B cell (primary cell): Measurements from ENCODE around the gene RDH11. TPM values are rescaled to one million over a fixed set of nuclear protein-coding genes. Genes with fewer than 3 reads are reported as not detected.

Experiments
- ATAC-seq: fragments of 200-7000 bp; cut with Tn5 transposase; one replicate; pipeline ENCODE4 v1.10.0; 2021; ENCODE audit warnings: low read depth, mild to moderate bottlenecking, moderate number of reproducible peaks, moderate library complexity
- CTCF ChIA-PET: fragments of 350-600 bp; sonication (Branson Sonifier 250); formaldehyde crosslinking; loops from one replicate; lab custom pipeline; 2021; ENCODE audit warnings: antibody characterized with exemption, inconsistent platforms; lab: Charles Lee
- POLR2A ChIA-PET: fragments of 350-600 bp; sonication (Branson Sonifier 250); formaldehyde crosslinking; loops from one replicate; lab custom pipeline; 2021; ENCODE audit warnings: antibody characterized with exemption; lab: Charles Lee
- DNase-seq: peaks from one replicate; pipeline ENCODE4 v3.0.0; 2013
- H2AFZ ChIP-seq: 2 replicates; pipeline ENCODE4 v1.6.1; 2012; ENCODE audit warnings: mild to moderate bottlenecking, low read depth, low read length; ENCODE audit not compliant: insufficient read depth, poor library complexity, severe bottlenecking
- H3K27ac ChIP-seq, 2 donors: 1 replicate in 1 of 2; 2 replicates in 1 of 2; pipeline ENCODE4 v1.5.1; 2012 to 2013; ENCODE audit warnings: low read length in 2 of 2, mild to moderate bottlenecking in 2 of 2, moderate library complexity in 1 of 2
- H3K27me3 ChIP-seq, 4 experiments: fragments of 200-600 bp in 1 of 4; sonication (generic) in 1 of 4; replicated peaks in 1 of 4; 1 replicate in 2 of 4; 2 replicates in 2 of 4; pipeline versions ENCODE4 v1.6.1 to v1.7.0; 2013 to 2016; ENCODE audit warnings: low read length in 3 of 4, mild to moderate bottlenecking in 2 of 4, mixed read lengths in 1 of 4, moderate library complexity in 1 of 4; ENCODE audit not compliant: insufficient read depth in 4 of 4, control insufficient read depth in 3 of 4; ENCODE audit errors: control extremely low read depth in 1 of 4
- H3K36me3 ChIP-seq, 2 experiments: replicated peaks in 1 of 2; 1 replicate in 1 of 2; 2 replicates in 1 of 2; pipeline versions ENCODE4 v1.6.1 to v1.7.1; 2013; ENCODE audit warnings: low read length in 1 of 2; ENCODE audit not compliant: insufficient read depth in 2 of 2, control insufficient read depth in 1 of 2; ENCODE audit errors: control extremely low read depth in 1 of 2, extremely low read depth in 1 of 2
- H3K4me1 ChIP-seq, 2 donors: fragments of 200-600 bp in 1 of 2; sonication (generic) in 1 of 2; 1 replicate in 1 of 2; 2 replicates in 1 of 2; pipeline versions ENCODE4 v1.5.1 to v1.6.1; 2013 to 2017; ENCODE audit warnings: low read length in 2 of 2; ENCODE audit not compliant: control insufficient read depth in 2 of 2, insufficient read depth in 2 of 2
- H3K4me2 ChIP-seq: replicated peaks from 2 replicates; pipeline ENCODE3; 2012; ENCODE audit warnings: mild to moderate bottlenecking, low read depth, low read length; ENCODE audit not compliant: poor library complexity, severe bottlenecking
- H3K4me3 ChIP-seq, 5 experiments: fragments of 200-600 bp in 1 of 5; sonication (generic) in 1 of 5; 1 replicate in 3 of 5; 2 replicates in 2 of 5; pipeline versions ENCODE4 v1.5.1 to v1.7.0; 2011 to 2016; ENCODE audit warnings: low read length in 4 of 5, mild to moderate bottlenecking in 4 of 5, low read depth in 2 of 5, control low read depth in 1 of 5, moderate library complexity in 1 of 5; ENCODE audit not compliant: insufficient read depth in 1 of 5; ENCODE audit errors: control extremely low read depth in 1 of 5, extremely low read depth in 1 of 5
- H3K79me2 ChIP-seq: fragments of 200-600 bp; sonication (generic); one replicate; pipeline ENCODE4 v1.6.0; 2016; ENCODE audit warnings: low read length; ENCODE audit not compliant: control insufficient read depth, insufficient read depth
- H3K9ac ChIP-seq: fragments of 200-600 bp; sonication (generic); 2 replicates; pipeline ENCODE4 v1.6.1; 2017; ENCODE audit warnings: mild to moderate bottlenecking, low read length, moderate library complexity
- H3K9me3 ChIP-seq, 3 donors: one replicate each; pipeline versions ENCODE4 v1.6.1 to v1.7.1; 2013; ENCODE audit warnings: low read length in 2 of 3; ENCODE audit not compliant: control insufficient read depth in 2 of 3, insufficient read depth in 1 of 3; ENCODE audit errors: control extremely low read depth in 1 of 3
- H4K20me1 ChIP-seq: 2 replicates; pipeline ENCODE4 v1.6.0; 2012; ENCODE audit warnings: mild to moderate bottlenecking, low read length; ENCODE audit not compliant: insufficient read depth, control insufficient read depth, poor library complexity, severe bottlenecking
- H3K27ac Mint-ChIP-seq: one replicate; pipeline ENCODE4 v1.8.0; 2021; ENCODE audit warnings: mixed read lengths
- H3K27me3 Mint-ChIP-seq: one replicate; pipeline ENCODE4 v1.8.0; 2021; ENCODE audit warnings: mixed read lengths
- H3K4me1 Mint-ChIP-seq: one replicate; pipeline ENCODE4 v1.8.0; 2021; ENCODE audit warnings: mixed read lengths
- H3K4me3 Mint-ChIP-seq: one replicate; pipeline ENCODE4 v1.8.0; 2021; ENCODE audit warnings: mixed read lengths
- H3K9me3 Mint-ChIP-seq: one replicate; pipeline ENCODE4 v1.8.0; 2022; ENCODE audit warnings: mixed read lengths; ENCODE audit not compliant: insufficient read depth
- CTCF ChIP-seq: fragments of 200-600 bp; IDR thresholded peaks from one replicate; pipeline ENCODE4 v1.8.0; 2022; ENCODE audit warnings: antibody characterized with exemption, mild to moderate bottlenecking
- EZH2 ChIP-seq: IDR thresholded peaks from 2 replicates; pipeline ENCODE4 v1.6.1; 2012; ENCODE audit warnings: borderline replicate concordance, low read depth, mild to moderate bottlenecking, moderate library complexity, low read length; ENCODE audit not compliant: insufficient read depth, poor library complexity, severe bottlenecking
- WGBS: methylation state at CpG from one replicate; pipeline ENCODE4 v1.1.5; 2013; ENCODE audit warnings: missing lambda C conversion rate; ENCODE audit not compliant: insufficient coverage; 5-methylcytosine and 5-hydroxymethylcytosine counted together
- intact Hi-C: fragments of 100-400 bp; cut with micrococcal nuclease; formaldehyde crosslinking; loops from one replicate; pipeline ENCODE4 v1.10.0; 2022
- polyA plus RNA-seq: library from polyadenylated mRNA; depleted of rRNA; stranded (reverse); fragments of >200 nt; gene quantifications from 2 replicates; pipeline ENCODE4 v1.2.3, GENCODE V29; 2012
- total RNA-seq, 2 donors: library from RNA; stranded (reverse); fragments of 120-200 nt in 1 of 2; gene quantifications; 1 replicate in 1 of 2; 2 replicates in 1 of 2; pipeline versions ENCODE4 v1.2.3 to v1.2.4, GENCODE V29; 2013 to 2022

RDH11 gene
- total and polyA plus RNA-seq, 2 donors (not counting 1 experiment from before 2014, with no cell fraction given), result 32.8 to 35.2 TPM

DNA sequence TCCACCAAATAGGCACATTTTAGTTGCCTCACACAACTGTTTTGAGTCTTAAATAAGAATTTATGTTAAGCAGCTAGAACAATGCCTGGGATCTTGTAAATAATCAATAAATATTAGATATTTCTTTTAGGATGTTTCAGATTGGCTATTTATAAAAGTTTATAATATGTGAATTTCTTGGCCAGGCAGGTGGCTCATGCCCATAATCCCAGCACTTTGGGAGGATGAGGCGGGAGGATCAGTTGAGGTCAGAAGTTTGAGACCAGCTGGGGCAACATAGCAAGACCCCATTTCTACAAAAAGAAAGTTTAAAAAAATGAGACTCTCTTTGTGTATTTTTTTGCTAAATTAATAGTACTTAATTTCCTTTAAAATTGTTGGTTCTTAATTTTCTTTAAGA lies 54.1 kb downstream of the RDH11 start:
- Mint-ChIP-seq H3K27ac (no peak overlapping the region), H3K4me1 (no peaks in the 10 kb centered on the region), H3K9me3 (no peaks in the 10 kb centered on the region), H3K4me3 (no peak overlapping the region), H3K27me3 (no peaks in the 10 kb centered on the region)
- Histone ChIP-seq H3K9ac (no peak overlapping the region), H3K27ac (no peak overlapping the region), H3K4me3 (no peak overlapping the region), H3K36me3 (peaks cover 0 to 3% of the 10 kb centered on the region in 2 experiments), H3K79me2 (no peaks in the 10 kb centered on the region), H3K9me3 (no peaks in the 10 kb centered on the region), H4K20me1 (no peaks in the 10 kb centered on the region), H3K4me2 (no peak overlapping the region), H3K4me1 (no peaks in the 10 kb centered on the region), H3K27me3 (no peaks in the 10 kb centered on the region), H2AFZ (no peak overlapping the region)
- ChIA-PET POLR2A (interaction anchor here (0.7 kb wide), 1 partner anchor 9 kb away, joined by 3 read pairs; no protein-coding TSS in a partner anchor), CTCF (interaction anchor here (1.1 kb wide), 1 partner anchor 41 kb away, joined by 3 read pairs; the partner anchor contains the start of gene PIGH)
- TF ChIP-seq EZH2 (no peak), CTCF (no peak)
- no CpG with 5 or more reads among the region's 1 CpG for WGBS
- DNase-seq, result no peak
- ATAC-seq, result no peak
- intact Hi-C loops, result no loop called here

GRCh38 chr14:67638642-67639041 lies 56.9 kb downstream of the RDH11 start:
- no peak for TF ChIP-seq CTCF
- TF ChIP-seq EZH2, result no peak
- ATAC-seq (no peak), DNase-seq (no peak)
- no peaks in the 10 kb centered on the region for H3K79me2 ChIP-seq
- no peaks in the 10 kb centered on the region for H3K36me3 ChIP-seq
- no peaks in the 10 kb centered on the region for H3K27me3 ChIP-seq
- intact Hi-C loops, result loop anchor here (5.0 kb wide), 1 partner anchor 41 kb away; no protein-coding TSS in a partner anchor
- H4K20me1 ChIP-seq, result no peaks in the 10 kb centered on the region
- no peaks in the 10 kb centered on the region for H3K4me1 ChIP-seq
- H3K9ac ChIP-seq, result no peak overlapping the region
- Mint-ChIP-seq H3K27me3 (no peaks in the 10 kb centered on the region), H3K4me1 (no peaks in the 10 kb centered on the region), H3K27ac (no peak overlapping the region), H3K4me3 (no peak overlapping the region), H3K9me3 (no peaks in the 10 kb centered on the region)
- no peaks in the 10 kb centered on the region for H3K9me3 ChIP-seq
- no peak overlapping the region for H3K4me2 ChIP-seq
- no peak overlapping the region for H3K27ac ChIP-seq
- 90% methylated on average over 2 of the region's 3 CpGs for WGBS
- no peak overlapping the region for H3K4me3 ChIP-seq
- H2AFZ ChIP-seq, result no peak overlapping the region
- ChIA-PET CTCF (no interaction called here), POLR2A (no interaction called here)
